ENCODE results near the gene RPS6KL1.

RPS6KL1 gene

DNA sequence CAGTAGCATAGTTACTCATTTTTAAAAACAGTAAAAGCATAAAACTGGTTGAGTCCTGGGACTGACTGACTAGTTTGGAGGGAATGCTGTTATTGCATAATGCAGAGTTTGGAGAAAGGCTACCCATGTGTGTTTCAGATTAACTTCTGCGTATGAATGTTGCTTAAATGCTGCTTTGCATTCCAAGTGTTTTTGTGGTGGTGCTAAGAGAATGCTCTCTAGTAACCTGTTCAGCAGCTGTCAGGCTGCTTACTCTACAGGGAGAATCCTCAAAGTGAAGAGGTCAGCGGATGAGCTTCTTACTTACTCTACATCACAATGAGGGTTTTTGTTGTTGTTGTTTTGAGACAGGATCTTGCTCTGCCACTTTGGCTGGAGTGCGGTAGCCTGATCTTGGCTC lies 37.1 kb downstream of the RPS6KL1 start:
- no peak for DNase-seq (ENCODE audit: low spot score)

DNA sequence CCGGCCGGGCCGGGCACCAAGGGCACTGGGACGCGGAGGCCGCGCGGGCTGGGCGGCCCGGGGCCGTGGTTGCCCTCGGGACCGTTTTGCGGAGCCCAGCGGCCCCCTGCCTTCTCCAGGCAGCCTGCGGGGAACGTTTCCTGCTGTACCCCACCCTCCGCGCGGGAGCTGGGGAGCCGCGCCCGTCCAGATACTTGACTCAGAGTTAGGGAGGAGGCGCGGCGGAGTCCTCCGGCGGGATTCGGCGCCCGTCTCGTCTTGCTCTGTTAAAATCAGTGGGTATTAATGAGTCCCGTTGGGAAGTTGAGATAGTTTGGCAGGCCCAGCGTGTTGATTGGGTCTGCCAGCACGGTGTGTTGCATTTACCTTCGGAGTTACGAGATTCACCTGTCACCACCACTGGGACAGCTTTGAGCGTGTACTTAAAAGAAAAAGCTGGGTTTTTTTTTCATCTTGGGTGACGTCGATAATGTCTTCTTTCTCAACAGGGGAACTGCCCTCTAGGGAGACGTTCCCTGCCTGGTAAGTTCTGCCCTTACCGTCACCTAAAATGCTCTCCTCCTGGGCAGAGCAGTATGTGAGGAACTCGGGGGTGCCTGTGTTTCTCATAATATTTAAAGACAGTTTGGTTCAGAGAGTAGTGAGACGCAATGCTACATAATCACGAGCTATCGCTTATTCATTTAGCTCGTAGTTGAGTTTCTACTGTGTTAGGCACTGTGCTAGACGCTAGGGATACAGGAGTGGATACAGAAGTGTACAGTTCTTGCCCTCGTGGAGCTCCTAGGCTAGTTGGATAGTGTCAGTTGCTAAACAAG lies 40.7 kb downstream of the RPS6KL1 start:
- peak; percentile 49 for DNase-seq (ENCODE audit: low spot score)

DNA sequence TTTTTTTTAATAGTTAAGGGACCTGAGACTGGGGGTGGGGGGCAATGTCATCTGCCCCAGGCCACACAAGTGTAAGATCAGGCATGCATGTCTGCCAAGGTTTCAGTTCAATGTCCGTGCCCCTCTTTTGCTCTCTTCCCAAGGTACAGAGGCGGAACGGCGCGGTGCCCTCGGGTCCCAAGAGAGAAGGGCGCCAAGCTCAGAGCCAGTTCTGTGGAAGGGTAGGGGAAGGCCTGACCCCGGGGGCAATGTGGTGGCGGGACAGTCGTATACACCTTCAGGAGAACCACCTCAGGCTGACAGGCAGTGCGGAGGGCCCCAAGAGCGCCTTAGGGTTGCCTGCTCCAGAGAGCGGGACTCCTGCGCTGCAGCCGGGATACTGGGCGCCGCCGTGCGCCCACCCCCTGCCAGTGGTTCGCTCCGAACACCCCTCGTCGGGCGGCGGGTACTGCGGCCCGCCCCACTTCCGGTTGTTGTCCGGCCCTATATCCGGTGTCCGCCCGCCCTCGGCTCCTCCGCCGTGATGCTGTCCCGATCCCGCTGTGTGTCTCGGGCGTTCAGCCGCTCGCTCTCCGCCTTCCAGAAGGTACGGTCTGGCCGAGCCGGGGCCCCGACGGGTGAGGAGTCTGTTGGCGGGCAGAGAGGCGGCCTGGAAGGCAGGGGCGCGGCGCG lies 41.5 kb downstream of the RPS6KL1 start, which contains the start of gene DLST:
DLST (plus strand) TSS at position 486 of the 672 bp plus-strand sequence; CDS start at position 524, 38 bp downstream.
- peak; percentile 86 for DNase-seq (ENCODE audit: low spot score)

DNA sequence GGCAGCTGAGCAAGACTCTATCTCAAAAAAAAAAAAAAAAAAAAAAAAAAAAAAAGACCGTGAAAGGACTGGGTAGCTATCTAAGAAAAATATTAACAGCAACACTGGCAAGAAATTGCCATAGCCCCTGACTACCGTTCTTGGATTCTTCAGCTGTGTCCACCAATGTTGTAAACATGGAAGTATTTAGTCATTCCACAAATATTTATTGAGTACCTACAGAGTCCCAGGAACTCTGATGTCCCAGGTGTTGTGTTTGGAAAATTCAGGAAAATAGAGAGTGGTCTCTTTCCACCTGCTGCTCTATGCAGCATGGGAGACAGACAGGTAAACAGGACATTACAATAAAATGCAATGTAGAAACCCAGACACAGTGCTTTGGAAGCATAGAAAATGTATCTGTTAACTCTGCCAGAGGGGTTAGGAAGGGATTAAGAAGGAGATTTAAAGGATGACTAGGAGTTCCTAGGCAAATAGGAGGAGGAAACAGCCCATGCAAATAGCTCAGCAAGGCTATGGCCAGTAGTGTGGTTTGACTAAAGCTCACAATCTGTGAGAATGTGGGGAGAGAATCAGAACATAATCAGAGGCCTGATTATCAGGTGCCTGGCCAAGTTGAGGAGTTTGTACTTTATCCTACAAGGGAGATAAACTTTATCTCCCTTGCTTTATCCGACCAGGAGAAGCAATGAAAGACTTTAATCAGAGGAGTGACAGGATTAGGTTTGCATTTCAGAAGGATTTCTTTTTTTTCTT lies 43.5 kb downstream of the RPS6KL1 start:
- DNase-seq (ENCODE audit: low spot score), result no peak

DNA sequence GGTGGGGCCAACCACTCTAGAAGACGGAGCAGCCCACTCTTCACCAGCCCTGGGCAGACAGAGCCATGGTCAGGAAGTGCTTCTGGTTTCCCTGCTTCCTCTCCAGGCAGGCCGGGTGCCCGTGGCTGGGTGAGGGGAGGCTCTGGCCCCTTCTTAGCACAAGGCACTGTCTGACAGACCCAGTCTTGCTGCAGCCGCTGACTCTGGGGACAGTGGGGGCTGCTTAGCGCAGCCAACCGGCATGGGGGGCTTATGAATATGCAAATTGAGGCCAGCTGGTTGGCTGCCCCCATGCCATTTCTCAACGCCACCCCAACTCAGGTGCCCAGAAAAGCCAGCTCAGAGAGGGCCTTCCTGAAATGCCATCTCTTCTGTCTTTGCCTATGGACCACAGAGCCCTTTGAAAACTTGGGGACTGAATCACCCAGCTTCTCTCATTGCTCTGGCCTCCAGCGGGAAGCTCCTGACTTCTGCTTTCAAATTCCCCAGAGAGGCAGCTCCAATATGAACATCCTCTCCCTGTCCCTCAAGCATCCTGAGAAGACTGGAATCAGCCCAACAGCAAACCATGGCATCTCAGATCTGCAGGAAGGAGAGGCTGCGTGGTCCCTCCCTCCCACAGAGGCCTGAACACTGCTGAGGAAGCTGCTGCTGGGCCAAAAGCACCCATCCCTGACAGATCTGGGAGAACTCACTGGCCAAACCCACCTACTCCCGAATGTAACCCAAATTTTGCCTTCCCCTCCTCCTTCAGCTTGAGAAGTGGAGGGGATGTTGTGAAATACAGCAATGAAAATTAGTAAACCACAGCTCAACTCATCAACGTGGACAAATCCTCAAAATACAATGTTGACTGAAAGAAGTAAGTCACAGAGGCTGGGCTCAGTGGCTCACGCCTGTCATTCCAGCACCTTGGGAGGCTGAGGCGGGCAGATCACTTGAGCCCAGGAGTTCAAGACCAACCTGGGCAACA lies 46.8 kb downstream of the RPS6KL1 start, which contains the start of gene PROX2:
PROX2 (minus strand) TSS at position 205 of the 973 bp plus-strand sequence. CDS start 12,311 bp downstream, outside the sequence.
- DNase-seq (ENCODE audit: low spot score), result peak; percentile 6

DNA sequence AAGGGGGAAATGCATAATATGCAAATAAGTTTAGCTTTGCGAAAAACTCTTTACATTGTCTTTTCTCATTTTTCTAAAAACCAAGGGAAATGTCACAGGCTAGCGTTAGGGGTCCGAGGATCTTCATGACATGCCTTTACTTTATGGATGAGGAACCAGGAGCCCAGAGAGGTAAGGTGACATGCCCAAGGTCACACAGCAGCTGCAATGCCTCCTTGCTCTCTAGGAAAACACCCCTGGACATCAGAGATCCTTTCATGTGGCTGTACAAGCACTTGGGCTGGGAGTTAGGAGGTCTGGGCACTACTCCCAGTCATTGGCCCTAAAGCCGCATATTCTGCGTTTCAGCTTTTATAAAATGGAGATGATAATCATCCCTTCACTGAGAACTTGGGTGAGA lies 47.9 kb downstream of the RPS6KL1 start:
- DNase-seq (ENCODE audit: low spot score), result no peak

DNA sequence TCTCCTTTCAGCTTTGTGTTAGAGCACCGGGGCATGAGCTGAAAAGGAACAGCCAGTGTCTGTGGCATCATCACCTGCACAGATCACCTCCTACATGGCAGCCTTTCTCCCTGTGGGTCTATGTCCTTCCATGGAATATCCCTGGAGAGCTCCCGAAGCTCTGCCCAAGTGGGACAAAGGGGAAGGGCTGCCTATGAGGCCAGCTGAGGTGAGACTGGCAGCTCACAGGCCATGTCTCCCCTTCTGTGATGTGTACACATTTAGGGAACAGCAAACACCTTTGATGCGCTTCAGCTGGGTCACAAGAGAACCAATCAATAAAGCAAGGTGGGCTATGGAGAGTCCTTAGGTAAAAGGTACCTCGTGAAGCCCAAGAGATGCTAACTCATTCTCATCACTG lies 51.2 kb downstream of the RPS6KL1 start:
- DNase-seq (ENCODE audit: low spot score), result no peak

DNA sequence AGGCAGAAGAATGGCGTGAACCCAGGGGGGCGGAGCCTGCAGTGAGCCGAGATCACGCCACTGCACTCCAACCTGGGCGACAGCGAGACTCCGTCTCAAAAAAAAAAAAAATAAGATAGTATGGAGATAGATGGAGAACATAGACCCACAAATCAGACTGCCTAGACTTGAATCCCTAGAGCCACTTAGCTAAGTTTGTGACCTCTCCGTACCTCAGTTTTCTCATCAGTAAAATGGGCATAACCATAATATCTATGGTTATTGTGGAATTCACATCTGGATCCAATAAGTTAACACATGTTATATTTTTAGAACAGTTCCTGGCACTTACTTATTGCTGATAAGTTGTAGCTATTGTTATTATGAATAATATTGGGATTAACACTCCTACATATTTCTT lies 54.3 kb downstream of the RPS6KL1 start:
- no peak for DNase-seq (ENCODE audit: low spot score)

DNA sequence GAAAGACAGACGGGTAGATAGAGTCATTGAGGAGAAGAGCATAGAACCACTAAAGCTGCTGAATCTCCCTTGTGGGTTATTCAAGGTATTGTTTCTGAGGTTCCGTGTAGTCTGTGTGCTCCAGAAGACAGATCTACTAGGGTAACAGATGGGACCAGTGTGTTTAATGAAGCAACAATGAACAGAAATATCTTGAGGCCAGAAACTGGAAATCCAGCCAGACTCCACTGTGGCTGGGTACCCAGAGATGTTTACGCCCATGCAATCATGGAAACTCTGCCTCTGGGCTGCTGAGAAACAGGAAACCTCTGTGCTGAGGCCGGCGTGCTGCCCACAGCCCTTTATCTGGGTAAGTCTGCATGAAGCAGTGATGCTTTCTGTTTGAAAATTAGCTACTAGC lies 55.4 kb downstream of the RPS6KL1 start:
- DNase-seq (ENCODE audit: low spot score), result peak; percentile 35

DNA sequence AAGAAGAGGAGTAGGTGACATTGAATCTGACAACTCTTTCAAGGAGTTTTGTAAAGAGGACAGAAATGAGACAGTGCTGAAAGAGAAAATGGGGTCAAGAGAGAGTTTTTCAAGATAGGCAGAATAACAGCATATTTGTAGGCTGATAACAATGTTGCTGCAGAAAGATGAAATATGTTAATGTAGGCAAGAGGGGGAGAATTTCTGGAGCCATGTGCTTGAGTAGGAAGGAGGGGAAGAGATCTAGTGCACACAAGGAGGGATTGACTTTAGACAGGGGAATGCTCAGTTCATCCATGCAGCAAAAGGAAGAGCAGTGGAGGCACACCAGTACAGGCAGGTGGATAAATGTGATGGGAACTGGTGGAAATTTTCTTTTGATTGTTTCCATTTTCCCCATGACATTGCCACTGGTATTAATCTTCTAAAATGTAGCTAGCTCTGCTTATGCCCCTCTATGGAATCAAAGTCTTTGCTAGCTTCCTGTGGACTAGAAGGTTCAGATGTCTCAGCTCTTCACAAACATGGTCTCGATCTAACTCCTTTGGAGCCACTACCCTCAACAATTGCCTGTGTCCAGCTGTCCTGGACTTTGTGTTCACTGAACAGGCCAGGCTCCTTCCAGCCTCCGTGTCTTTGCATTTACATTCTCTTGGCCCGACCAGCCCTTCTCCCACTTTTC lies 56.2 kb downstream of the RPS6KL1 start:
- DNase-seq (ENCODE audit: low spot score), result no peak

DNA sequence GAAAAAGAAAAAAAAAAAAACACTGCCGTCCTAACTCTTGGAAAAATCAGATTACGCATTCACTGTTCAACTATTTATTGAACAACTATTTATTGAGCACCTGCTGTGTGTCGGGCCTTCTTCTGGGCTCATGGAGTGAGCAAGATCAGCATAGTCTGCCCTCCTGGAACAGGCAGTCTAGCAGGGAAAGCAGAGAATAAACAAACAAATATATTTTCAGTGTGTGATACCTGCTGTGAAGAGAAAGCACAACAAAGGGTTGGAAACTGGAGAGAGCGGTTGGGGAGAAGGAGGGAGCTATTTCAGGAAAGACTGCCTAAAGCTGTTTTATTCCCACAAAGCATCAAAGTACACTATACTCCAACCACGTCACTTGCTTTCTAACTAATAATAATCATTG lies 57.9 kb downstream of the RPS6KL1 start:
- no peak for DNase-seq (ENCODE audit: low spot score)

DNA sequence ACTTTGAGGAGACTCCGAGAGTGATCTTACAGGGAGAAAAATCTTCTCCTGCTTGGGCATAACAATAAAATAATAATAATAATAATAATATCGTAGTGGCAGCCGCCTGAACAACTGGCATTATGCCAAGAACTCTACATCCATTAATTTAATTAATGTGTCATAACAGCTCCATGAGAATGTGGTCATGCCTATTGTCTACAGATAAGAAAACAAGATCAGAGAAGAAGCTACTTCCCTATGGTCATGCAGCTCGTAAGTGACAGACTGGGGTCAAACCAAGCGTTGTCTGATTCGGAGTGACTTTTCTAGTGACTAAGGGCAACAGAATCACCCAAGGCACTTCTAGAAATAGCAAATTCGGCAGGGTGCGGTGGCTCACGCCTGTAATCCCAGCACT lies 58.9 kb downstream of the RPS6KL1 start:
- no peak for DNase-seq (ENCODE audit: low spot score)

DNA sequence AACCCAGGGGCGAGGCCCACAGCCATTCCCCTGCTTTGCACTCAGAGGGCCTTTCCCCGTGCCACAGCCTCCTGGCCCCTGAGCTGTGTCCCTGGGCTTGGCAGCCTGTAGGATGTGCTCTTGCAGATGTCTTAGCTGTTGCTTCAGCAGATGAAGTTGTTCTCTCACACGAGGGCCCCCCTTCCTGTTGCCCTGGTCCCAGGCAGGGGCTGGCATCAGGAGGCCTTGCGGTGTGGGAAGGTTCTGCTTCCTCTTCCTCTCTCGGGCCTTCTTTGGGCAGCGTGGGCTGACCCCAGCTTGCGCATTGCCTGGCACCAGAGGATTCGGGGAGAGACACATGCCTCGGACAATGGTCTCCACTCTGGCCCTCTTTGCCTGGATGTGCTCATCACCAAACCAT lies 59.8 kb downstream of the RPS6KL1 start:
- DNase-seq (ENCODE audit: low spot score), result no peak

DNA sequence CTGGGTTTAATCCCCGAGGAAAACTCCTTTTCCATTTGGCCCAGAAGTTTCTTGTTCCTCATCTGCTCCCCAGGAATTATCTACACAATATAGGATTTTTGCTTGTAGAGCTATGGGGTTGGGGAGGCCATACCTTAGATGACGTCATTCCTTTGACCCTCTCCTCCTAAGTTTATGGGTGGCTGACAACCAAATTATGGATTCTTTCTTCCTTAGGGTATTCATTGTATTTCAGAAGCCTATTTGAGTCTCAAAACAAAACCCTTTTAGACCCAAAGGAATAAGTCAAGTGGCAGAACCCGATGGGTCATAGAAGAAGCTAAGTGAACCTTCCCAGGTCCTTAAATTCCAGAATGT lies 61.3 kb downstream of the RPS6KL1 start:
- DNase-seq (ENCODE audit: low spot score), result no peak

DNA sequence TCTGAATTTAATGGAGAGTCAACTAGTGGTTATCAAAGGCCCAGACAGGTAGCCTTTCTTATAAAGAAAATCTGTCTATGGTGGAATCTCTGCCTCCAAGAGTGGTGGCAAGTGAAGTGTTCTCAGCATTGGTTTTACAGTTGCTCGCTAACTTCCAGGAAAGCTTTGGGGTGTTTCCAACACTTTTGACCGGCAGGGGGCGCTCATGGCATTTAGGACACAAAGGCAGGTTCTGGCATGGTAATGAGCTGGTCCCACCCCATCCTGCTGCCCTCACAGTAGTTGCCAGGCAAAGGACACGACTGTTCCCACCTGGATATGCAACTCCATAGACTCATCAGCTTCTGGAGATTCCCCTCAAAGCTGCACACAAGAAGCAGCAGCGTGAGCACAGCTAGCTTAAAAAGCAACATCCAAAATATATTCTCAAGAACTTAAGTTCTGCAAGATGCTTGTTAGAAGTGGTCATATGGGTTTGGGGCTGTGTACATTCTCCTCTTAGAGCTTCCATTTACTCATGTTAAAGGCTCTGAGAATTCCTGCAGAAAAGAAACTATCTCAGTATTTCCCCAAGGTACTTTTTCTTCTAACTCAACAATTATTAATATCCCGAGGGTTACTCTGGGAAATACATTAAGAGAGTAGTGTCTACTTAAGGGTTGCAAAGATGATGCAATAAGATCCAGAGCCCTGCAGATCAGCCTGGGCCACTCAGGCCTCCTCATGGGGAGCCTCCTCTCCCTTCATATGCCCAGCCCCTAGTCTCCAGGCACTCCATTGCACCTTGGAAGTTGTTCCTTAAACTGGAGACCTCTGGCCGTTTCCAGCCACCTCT lies 61.9 kb downstream of the RPS6KL1 start:
- peak; percentile 92 for DNase-seq (ENCODE audit: low spot score)

DNA sequence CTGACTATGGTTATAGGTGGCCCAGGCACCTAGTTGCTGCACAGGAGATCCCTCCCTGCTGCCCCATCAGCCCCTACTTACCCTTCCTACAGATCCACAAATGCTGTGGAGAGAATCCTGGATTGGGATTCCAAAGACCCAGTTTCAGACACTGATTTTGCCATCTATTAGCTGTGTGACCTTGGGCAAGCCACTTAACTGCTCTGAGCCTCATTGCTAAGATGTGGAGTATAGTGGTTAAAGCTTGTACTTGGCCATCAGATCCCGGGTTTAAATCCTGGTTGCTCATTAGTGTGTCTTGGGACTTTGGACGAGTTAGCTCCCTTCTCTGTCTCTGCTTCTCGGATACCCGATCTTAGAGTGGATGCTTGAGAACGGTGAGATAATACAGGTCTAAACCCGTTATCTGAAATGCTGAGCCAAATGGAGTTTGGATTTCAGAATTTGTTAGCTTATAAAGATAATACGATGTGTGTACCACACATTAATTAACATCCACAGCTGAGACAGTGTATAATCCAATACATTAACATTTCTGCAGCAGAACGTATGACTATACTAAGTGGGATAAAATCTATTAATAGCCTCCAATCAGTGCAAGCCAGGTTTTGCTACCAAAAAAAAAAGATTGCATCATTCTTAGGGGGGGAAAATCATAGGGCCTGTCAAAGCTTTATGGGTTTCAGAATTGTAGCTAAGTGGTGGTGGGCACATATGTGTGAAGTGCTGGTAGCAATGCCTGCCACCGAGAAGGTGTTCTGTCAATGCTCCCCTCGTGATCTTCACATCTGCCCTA lies 63.1 kb downstream of the RPS6KL1 start:
- DNase-seq (ENCODE audit: low spot score), result no peak

DNA sequence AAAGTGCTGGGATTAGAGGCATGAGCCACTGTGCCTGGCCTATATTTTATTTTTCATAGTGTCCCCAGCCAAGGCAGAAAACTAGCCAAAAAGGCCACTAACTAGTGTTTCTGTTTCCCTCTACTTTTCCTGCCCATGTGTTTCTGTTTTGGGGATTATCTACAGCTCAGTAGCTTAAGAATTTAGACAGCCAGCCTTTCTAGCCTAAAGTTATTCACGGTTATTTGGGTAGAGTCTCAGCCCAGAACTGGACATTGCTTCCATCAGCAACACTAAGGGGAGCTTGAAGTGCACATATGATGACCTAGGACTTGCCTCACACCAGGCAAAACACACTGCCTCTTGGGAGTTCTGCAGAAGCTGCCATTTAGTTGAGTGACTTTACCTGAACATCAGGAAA lies 65.0 kb downstream of the RPS6KL1 start:
- DNase-seq (ENCODE audit: low spot score), result no peak

DNA sequence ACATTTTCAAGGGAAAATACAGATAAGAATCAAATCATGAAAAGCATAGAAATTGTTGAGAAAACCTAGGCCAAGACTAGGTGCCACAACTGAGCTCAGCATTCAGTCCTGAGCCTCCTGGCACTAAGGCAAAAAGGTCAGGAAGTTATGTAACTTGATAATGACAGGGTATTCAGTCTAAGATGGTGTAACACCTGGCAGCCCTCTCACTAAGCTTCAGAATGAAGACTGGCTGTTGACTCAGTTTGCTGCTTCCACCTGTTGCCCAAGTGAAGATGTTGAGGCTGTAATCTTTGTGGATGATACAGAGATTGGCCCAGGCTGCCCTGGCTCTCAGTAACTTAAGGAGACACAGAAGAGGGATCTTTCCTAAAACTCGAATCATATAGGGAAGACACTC lies 66.7 kb downstream of the RPS6KL1 start:
- DNase-seq (ENCODE audit: low spot score), result no peak

DNA sequence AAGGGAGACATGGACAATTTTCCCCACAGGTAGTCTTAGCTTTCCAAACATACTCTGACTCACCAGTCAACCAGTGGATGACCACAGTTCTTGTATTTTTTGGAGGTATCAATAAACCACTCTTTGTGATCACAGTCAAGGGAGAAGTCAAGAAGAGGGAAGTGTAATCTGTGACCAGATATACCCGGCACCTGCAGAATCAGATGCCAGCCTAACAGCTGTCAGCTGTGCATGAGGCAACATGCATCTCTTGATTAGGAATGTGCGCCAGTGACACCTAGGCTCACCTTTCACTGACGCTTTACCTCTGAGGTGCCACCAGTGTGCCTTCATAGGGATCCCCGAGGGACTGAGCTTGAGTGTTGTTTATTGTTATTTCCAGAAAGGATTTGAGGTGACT lies 67.1 kb downstream of the RPS6KL1 start:
- no peak for DNase-seq (ENCODE audit: low spot score)

Measured in CD4-positive, alpha-beta T cell treated with Interleukin-15 for 4 hours (primary cell).